NCI-H146 treated with DMSO at 0.1 percent for 48 hours (cell line): ENCODE measurements around the gene SMAP1.

Source experiments
- DNase-seq: peaks from one replicate; lab custom pipeline; 2025; ENCODE audit not compliant: unreplicated experiment; lab: John Stamatoyannopoulos, UW

SMAP1 gene

GRCh38 chr6:70680396-70680795 is 12.7 kb downstream of the SMAP1 start:
- peak; percentile 24 for DNase-seq

- no peak for DNase-seq
Measured at GRCh38 chr6:70684794-70685493, 17.3 kb downstream of the SMAP1 start.

- no peak for DNase-seq
Measured at GRCh38 chr6:70685494-70686180, 18.0 kb downstream of the SMAP1 start.

- peak; percentile 42 for DNase-seq
Measured at GRCh38 chr6:70686548-70687133, 19.0 kb downstream of the SMAP1 start.

GRCh38 chr6:70693887-70694286 is 26.2 kb downstream of the SMAP1 start:
- no peak for DNase-seq

DNA sequence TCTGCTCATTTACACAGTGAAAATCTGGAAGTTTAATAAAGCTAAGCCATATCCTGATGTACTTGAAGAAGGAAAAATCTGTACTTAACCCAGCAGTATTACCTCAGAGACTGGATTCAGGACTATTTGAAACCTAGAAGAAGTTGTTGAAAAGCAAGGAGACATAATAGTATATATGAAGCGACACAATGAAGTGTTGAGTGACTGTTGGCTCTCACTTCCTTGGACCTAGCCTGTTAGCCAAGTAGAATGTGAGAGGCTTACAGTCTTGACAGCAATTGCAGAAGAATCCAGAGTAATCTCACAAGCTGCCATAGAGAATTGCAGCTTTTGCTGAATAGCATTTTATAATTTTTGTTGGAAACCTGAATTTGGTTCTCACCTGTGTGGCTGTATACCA is 26.7 kb downstream of the SMAP1 start:
- DNase-seq, result no peak

GRCh38 chr6:70700922-70701876 is 33.5 kb downstream of the SMAP1 start:
- no peak for DNase-seq

DNA sequence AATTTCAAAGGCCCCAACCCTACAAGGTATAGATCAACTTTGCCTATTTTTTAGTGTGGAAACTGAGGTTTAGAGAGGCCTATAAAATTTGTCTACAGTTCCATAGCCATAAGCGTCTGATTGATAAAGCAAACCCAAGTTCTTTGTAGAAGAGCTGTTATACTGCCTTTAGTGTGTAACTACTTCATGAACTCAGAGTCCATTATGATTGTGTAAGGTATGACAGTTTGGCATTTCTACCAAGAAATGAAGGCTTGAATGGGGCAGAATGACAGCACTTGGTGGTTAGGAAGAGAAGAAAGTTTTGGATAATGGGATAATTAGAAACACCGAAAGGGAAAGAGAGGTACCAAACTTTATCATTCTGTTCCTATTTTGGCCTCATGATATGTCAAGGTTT is 38.1 kb downstream of the SMAP1 start:
- DNase-seq, result no peak

GRCh38 chr6:70706491-70707123 is 38.9 kb downstream of the SMAP1 start:
- DNase-seq, result peak; percentile 34

DNA sequence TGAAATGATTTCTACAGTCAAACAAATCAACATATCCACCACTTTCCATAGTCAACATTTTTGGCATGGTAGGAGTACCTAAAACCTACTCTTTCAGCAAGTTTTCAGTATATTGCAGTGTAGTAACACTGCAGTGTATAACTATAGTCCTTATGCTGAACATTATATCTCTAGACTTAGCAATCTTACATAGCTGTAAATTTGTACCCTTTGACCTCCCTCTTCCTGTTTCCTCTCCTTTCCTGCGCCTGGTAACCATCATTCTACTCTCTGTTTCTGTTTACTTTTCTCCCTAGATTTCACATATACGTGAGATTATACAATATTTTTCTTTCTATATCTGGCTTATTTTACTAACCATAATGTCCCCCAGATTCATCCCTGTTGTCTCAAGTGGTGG is 40.2 kb downstream of the SMAP1 start:
- DNase-seq, result peak; percentile 8

GRCh38 chr6:70708448-70708847 is 40.8 kb downstream of the SMAP1 start:
- DNase-seq, result no peak

GRCh38 chr6:70709826-70710225 is 42.1 kb downstream of the SMAP1 start:
- no peak for DNase-seq

GRCh38 chr6:70714716-70715257 is 47.1 kb downstream of the SMAP1 start:
- DNase-seq, result no peak

- DNase-seq, result no peak
Measured at GRCh38 chr6:70717038-70717801, 49.5 kb downstream of the SMAP1 start.

- no peak for DNase-seq
Measured at GRCh38 chr6:70724524-70724923, 56.8 kb downstream of the SMAP1 start.

GRCh38 chr6:70725817-70726415 is 58.2 kb downstream of the SMAP1 start:
- no peak for DNase-seq

GRCh38 chr6:70734381-70734780 is 66.7 kb downstream of the SMAP1 start:
- DNase-seq, result no peak

GRCh38 chr6:70734979-70735378 is 67.3 kb downstream of the SMAP1 start:
- no peak for DNase-seq

GRCh38 chr6:70735513-70735912 is 67.8 kb downstream of the SMAP1 start:
- DNase-seq, result no peak
